ENCODE measurements around the gene ENPP6. TPM values are rescaled to one million over a fixed set of nuclear protein-coding genes. Genes with fewer than 3 reads are reported as not detected.
"Not testable (repeated sequence)": the region's sequence is repeated elsewhere in the genome, so short reads cannot be mapped to it uniquely, and the experiment has no call there.

ENPP6 gene
- total RNA-seq, 1 experiment from 2014 or later = not detected

DNA sequence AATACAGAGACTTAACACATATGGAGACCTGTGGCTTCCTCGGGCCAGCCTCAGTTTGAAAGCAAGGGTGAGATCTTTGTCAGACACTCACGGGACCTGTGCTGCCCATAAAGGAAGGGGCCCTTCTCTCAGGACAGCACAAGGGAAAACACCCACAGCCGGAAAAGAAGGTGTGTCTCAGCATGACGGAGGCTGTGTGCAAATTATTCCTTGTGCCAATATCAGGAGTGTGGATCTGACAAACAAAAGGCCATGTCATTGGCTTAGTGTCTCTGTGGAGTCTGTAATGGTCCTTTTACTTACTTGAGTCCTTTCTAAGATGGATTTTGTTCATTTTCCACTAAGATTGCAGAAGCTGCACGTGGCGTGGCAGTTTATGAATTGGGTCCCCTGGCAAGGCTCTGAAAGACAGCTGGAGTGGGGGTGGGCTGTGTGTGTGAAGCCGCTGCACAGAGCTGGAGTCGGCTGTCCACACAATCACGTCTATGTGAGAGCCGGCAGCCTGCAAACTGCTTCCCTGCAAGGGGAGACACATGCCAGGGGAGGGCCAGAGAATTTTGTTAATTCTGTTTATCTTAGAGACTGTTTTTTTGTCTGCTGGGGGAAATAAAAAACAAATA lies 1.9 kb downstream of the ENPP6 start:
- Histone ChIP-seq H3K4me3 (ENCODE audit: low read depth, low read length, poor library complexity, severe bottlenecking) (no peak overlapping the region), H3K9me3 (ENCODE audit: low read depth, low read length, poor library complexity, severe bottlenecking) (no peaks in the 10 kb centered on the region), H3K36me3 (ENCODE audit: insufficient read depth, low read length, poor library complexity, severe bottlenecking) (no peaks in the 10 kb centered on the region), H3K27me3 (replicated peaks; ENCODE audit: insufficient read depth, low read depth, low read length, poor library complexity) (peaks cover 3% of the 10 kb centered on the region), H3K4me1 (ENCODE audit: insufficient read depth, low read length, poor library complexity, severe bottlenecking) (no peaks in the 10 kb centered on the region), H3K27ac (ENCODE audit: low read depth, low read length, poor library complexity, severe bottlenecking) (no peak overlapping the region)
- ChIA-PET CTCF (no interaction called here), POLR2A (ENCODE audit: low non-redundant PET) (no interaction called here)
- no peak for TF ChIP-seq EZH2 (IDR thresholded peaks at IDR 0.05; ENCODE audit: borderline replicate concordance, low read depth, low read length, poor library complexity, severe bottlenecking)
- TF ChIP-seq, protein P1, sequence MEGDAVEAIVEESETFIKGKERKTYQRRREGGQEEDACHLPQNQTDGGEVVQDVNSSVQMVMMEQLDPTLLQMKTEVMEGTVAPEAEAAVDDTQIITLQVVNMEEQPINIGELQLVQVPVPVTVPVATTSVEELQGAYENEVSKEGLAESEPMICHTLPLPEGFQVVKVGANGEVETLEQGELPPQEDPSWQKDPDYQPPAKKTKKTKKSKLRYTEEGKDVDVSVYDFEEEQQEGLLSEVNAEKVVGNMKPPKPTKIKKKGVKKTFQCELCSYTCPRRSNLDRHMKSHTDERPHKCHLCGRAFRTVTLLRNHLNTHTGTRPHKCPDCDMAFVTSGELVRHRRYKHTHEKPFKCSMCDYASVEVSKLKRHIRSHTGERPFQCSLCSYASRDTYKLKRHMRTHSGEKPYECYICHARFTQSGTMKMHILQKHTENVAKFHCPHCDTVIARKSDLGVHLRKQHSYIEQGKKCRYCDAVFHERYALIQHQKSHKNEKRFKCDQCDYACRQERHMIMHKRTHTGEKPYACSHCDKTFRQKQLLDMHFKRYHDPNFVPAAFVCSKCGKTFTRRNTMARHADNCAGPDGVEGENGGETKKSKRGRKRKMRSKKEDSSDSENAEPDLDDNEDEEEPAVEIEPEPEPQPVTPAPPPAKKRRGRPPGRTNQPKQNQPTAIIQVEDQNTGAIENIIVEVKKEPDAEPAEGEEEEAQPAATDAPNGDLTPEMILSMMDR (conservative IDR thresholded peaks at IDR 0.05; ENCODE audit: low read depth, low read length) = no peak
- DNase-seq (ENCODE audit: low spot score) = no peak
- intact Hi-C loops (cut with micrococcal nuclease; ENCODE audit: unreplicated experiment) = no loop called here
- no TSS peak for BruUV-seq (replicated peaks)

- Histone ChIP-seq H3K36me3 (ENCODE audit: insufficient read depth, low read length, poor library complexity, severe bottlenecking) (no peaks in the 10 kb centered on the region), H3K27me3 (replicated peaks; ENCODE audit: insufficient read depth, low read depth, low read length, poor library complexity) (no peaks in the 10 kb centered on the region), H3K9me3 (ENCODE audit: low read depth, low read length, poor library complexity, severe bottlenecking) (no peaks in the 10 kb centered on the region), H3K27ac (ENCODE audit: low read depth, low read length, poor library complexity, severe bottlenecking) (no peak overlapping the region), H3K4me3 (ENCODE audit: low read depth, low read length, poor library complexity, severe bottlenecking) (no peak overlapping the region), H3K4me1 (ENCODE audit: insufficient read depth, low read length, poor library complexity, severe bottlenecking) (no peaks in the 10 kb centered on the region)
- no TSS peak for BruUV-seq (replicated peaks)
- TF ChIP-seq, protein P1 (conservative IDR thresholded peaks at IDR 0.05; ENCODE audit: low read depth, low read length) = no peak
- TF ChIP-seq EZH2 (IDR thresholded peaks at IDR 0.05; ENCODE audit: borderline replicate concordance, low read depth, low read length, poor library complexity, severe bottlenecking) = no peak
- intact Hi-C loops (cut with micrococcal nuclease; ENCODE audit: unreplicated experiment) = no loop called here
- ChIA-PET CTCF (no interaction called here), POLR2A (ENCODE audit: low non-redundant PET) (no interaction called here)
- DNase-seq (ENCODE audit: low spot score) = no peak
These were observed 2.7 kb downstream of the ENPP6 start for GRCh38 chr4:184214931-184215330.

GRCh38 chr4:184207734-184208607 lies 9.7 kb downstream of the ENPP6 start:
- BruUV-seq (replicated peaks); POLR2A ChIA-PET (ENCODE audit: low non-redundant PET); H3K27ac ChIP-seq (ENCODE audit: low read depth, low read length, poor library complexity, severe bottlenecking); CTCF ChIA-PET; H3K4me1 ChIP-seq (ENCODE audit: insufficient read depth, low read length, poor library complexity, severe bottlenecking); H3K36me3 ChIP-seq (ENCODE audit: insufficient read depth, low read length, poor library complexity, severe bottlenecking); H3K9me3 ChIP-seq (ENCODE audit: low read depth, low read length, poor library complexity, severe bottlenecking); H3K4me3 ChIP-seq (ENCODE audit: low read depth, low read length, poor library complexity, severe bottlenecking); H3K27me3 ChIP-seq (replicated peaks; ENCODE audit: insufficient read depth, low read depth, low read length, poor library complexity); DNase-seq (ENCODE audit: low spot score); intact Hi-C loops (cut with micrococcal nuclease; ENCODE audit: unreplicated experiment): not testable (repeated sequence)
